HepG2 (cell line): ENCODE data around the gene SYNGR2. TPM values are rescaled to one million over a fixed set of nuclear protein-coding genes. Genes with fewer than 3 reads are reported as not detected.

Experiments
- CEBPG ChIP-seq: IDR thresholded peaks from 2 replicates; pipeline ENCODE4 v1.6.1; 2016
- GMEB1 ChIP-seq: sonication (generic); formaldehyde crosslinking; IDR thresholded peaks from 2 replicates; pipeline ENCODE4 v1.5.1; 2020; ENCODE audit warnings: missing genetic modification reagents, mild to moderate bottlenecking, borderline replicate concordance
- HOXA7 ChIP-seq: sonication (generic); formaldehyde crosslinking; IDR thresholded peaks from 2 replicates; pipeline ENCODE4 v1.8.1; 2022; ENCODE audit warnings: mild to moderate bottlenecking, missing genetic modification reagents, moderate library complexity
- JUNB ChIP-seq: sonication (generic); formaldehyde crosslinking; IDR thresholded peaks from 2 replicates; pipeline ENCODE4 v1.8.0; 2022; ENCODE audit warnings: missing genetic modification reagents, mild to moderate bottlenecking, borderline replicate concordance
- KMT2A ChIP-seq: sonication (generic); formaldehyde crosslinking; IDR thresholded peaks from 2 replicates; pipeline ENCODE4 v1.4.0; 2020; ENCODE audit warnings: missing genetic modification reagents
- MYC ChIP-seq: sonication (generic); formaldehyde crosslinking; IDR thresholded peaks from 2 replicates; pipeline ENCODE4 v1.9.0; 2021; ENCODE audit warnings: missing genetic modification reagents, borderline replicate concordance
- NCOA5 ChIP-seq: sonication (generic); formaldehyde crosslinking; IDR thresholded peaks from 2 replicates; pipeline ENCODE4 v1.4.0; 2020; ENCODE audit warnings: missing genetic modification reagents
- NR1H2 ChIP-seq: sonication (generic); formaldehyde crosslinking; IDR thresholded peaks from 2 replicates; pipeline ENCODE4 v1.8.1; 2022; ENCODE audit warnings: low read depth, missing genetic modification reagents, borderline replicate concordance
- PHB2 ChIP-seq: fragments of 450-650 bp; IDR thresholded peaks from 2 replicates; pipeline ENCODE4 v1.6.1; 2018; ENCODE audit not compliant: partially characterized antibody
- RAD51 ChIP-seq: fragments of 450-650 bp; IDR thresholded peaks from 2 replicates; pipeline ENCODE4 v1.6.1; 2016; ENCODE audit warnings: borderline replicate concordance
- SALL2 ChIP-seq: sonication (generic); formaldehyde crosslinking; IDR thresholded peaks from 2 replicates; pipeline ENCODE4 v1.8.1; 2023; ENCODE audit warnings: mild to moderate bottlenecking, missing genetic modification reagents, inconsistent platforms
- SNRNP70 ChIP-seq: fragments of 200-400 bp; formaldehyde crosslinking; IDR thresholded peaks from 2 replicates; pipeline ENCODE4 v1.6.1; 2017; ENCODE audit warnings: mild to moderate bottlenecking, low read depth, low read length, moderate library complexity
- ZHX2 ChIP-seq, 2 experiments: sonication (generic) in 1 of 2; formaldehyde crosslinking in 1 of 2; IDR thresholded peaks; 2 replicates each; pipeline versions ENCODE4 v1.6.1 to v1.9.0; 2014 to 2022; ENCODE audit warnings: antibody characterized with exemption in 1 of 2, borderline replicate concordance in 1 of 2, inconsistent platforms in 1 of 2, low read depth in 1 of 2, missing genetic modification reagents in 1 of 2
- ZNF567 ChIP-seq: sonication (generic); formaldehyde crosslinking; IDR thresholded peaks from 2 replicates; pipeline ENCODE4 v1.8.1; 2023; ENCODE audit warnings: mild to moderate bottlenecking, missing genetic modification reagents, borderline replicate concordance
- ZNF652 ChIP-seq: IDR thresholded peaks from 2 replicates; pipeline ENCODE4 v1.6.1; 2016; ENCODE audit warnings: low read depth, borderline replicate concordance
- ZNF772 ChIP-seq: sonication (generic); formaldehyde crosslinking; IDR thresholded peaks from 2 replicates; pipeline ENCODE4 v1.5.0; 2020; ENCODE audit warnings: mild to moderate bottlenecking, missing genetic modification reagents
- ZNF891 ChIP-seq: sonication (generic); formaldehyde crosslinking; IDR thresholded peaks from 2 replicates; pipeline ENCODE4 v1.5.0; 2020; ENCODE audit warnings: mild to moderate bottlenecking, missing genetic modification reagents
- polyA plus RNA-seq, 8 experiments: library from polyadenylated mRNA; depleted of rRNA in 3 of 8; stranded (reverse) in 7 of 8; unstranded in 1 of 8; fragments of >200 nt; fragmentation: Illumina TruSeq in 4 of 8; extraction: Trizol in 4 of 8; gene quantifications; 2 replicates each; pipeline versions ENCODE4 v1.2.1 to v1.2.3, GENCODE V29; 2011 to 2016; ENCODE audit warnings: low read depth in 4 of 8, missing spikeins in 1 of 8, mixed read lengths in 1 of 8; ENCODE audit not compliant: insufficient read depth in 1 of 8
- total RNA-seq, 5 experiments: library from RNA; depleted of rRNA; stranded (reverse); fragments of >200 nt; fragmentation: Illumina TruSeq; extraction: Trizol; gene quantifications; 2 replicates each; pipeline ENCODE4 v1.2.3, GENCODE V29; 2016; ENCODE audit warnings: low read depth in 1 of 5
- TF ChIP-seq, protein P1 (sequence below): sonication (generic); formaldehyde crosslinking; IDR thresholded peaks from 2 replicates; pipeline ENCODE4 v1.5.0; 2020; ENCODE audit warnings: mild to moderate bottlenecking, low read depth, missing genetic modification reagents, borderline replicate concordance
- TF ChIP-seq, protein P2 (sequence below): sonication (generic); formaldehyde crosslinking; IDR thresholded peaks from 2 replicates; pipeline ENCODE4 v1.5.0; 2020; ENCODE audit warnings: missing genetic modification reagents

The SYNGR2 gene
- total and polyA plus RNA-seq, 2 of the 13 experiments (the other 11 are each of a cell fraction or from before 2014, with no cell fraction given), result 46.7 to 170 TPM

- TF ChIP-seq NR1H2 (CRISPR knock-in tag) (no peak), NCOA5 (CRISPR knock-in tag) (no peak), ZNF891 (CRISPR knock-in tag) (peak; percentile 84; the same call in 1 of the 2 replicates), ZHX2 (IDR thresholded peaks at IDR 0.05; ENCODE audit: low read depth) (no peak), ZHX2 (CRISPR knock-in tag; IDR thresholded peaks at IDR 0.05; ENCODE audit: borderline replicate concordance) (no peak), SALL2 (0 out of 2 replicates have a peak, but pooled peaks have one; percentile 27), ZNF567 (CRISPR knock-in tag) (no peak), SNRNP70 (no peak), RAD51 (peak; percentile 76; the same call in 1 of the 2 replicates), ZNF772 (peak; percentile 86; the same call in 1 of the 2 replicates), KMT2A (no peak; the same call in 1 of the 2 replicates), GMEB1 (CRISPR knock-in tag) (no peak; the same call in 1 of the 2 replicates), ZNF652 (CRISPR knock-in tag) (no peak), PHB2 (no peak), MYC (CRISPR knock-in tag) (peak; percentile 62; the same call in 1 of the 2 replicates), JUNB (CRISPR knock-in tag) (no peak), CEBPG (CRISPR knock-in tag) (no peak), HOXA7 (no peak)
- TF ChIP-seq, protein P1, sequence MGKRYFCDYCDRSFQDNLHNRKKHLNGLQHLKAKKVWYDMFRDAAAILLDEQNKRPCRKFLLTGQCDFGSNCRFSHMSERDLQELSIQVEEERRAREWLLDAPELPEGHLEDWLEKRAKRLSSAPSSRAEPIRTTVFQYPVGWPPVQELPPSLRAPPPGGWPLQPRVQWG, result no peak
- TF ChIP-seq, protein P2, sequence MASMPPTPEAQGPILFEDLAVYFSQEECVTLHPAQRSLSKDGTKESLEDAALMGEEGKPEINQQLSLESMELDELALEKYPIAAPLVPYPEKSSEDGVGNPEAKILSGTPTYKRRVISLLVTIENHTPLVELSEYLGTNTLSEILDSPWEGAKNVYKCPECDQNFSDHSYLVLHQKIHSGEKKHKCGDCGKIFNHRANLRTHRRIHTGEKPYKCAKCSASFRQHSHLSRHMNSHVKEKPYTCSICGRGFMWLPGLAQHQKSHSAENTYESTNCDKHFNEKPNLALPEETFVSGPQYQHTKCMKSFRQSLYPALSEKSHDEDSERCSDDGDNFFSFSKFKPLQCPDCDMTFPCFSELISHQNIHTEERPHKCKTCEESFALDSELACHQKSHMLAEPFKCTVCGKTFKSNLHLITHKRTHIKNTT, result no peak
These were observed 39.6 kb upstream of the SYNGR2 start, which contains the start of gene TMC6 (continued) for GRCh38 chr17:78128551-78129350.
